ENCODE results near the gene C20orf96.
"Not testable (repeated sequence)": the region's sequence is repeated elsewhere in the genome, so short reads cannot be mapped to it uniquely, and the experiment has no call there.

C20orf96 gene

GRCh38 chr20:290084-290831 is at the start of gene C20orf96:
Gene C20orf96 (minus strand): TSS chr20:290750. CDS start chr20:290610, 140 bp downstream.
- peak; percentile 83 for DNase-seq (ENCODE audit: low read depth)

- DNase-seq (ENCODE audit: low read depth), result not testable (repeated sequence)
Measured at GRCh38 chr20:336040-336439, 45.5 kb upstream of the C20orf96 start.

GRCh38 chr20:334578-334977 is 44.0 kb upstream of the C20orf96 start:
- DNase-seq (ENCODE audit: low read depth), result no peak

- DNase-seq (ENCODE audit: low read depth), result no peak
Measured at GRCh38 chr20:330233-331149, 39.9 kb upstream of the C20orf96 start.

- DNase-seq (ENCODE audit: low read depth), result no peak
Measured at GRCh38 chr20:329851-330232, 39.3 kb upstream of the C20orf96 start.

- no peak for DNase-seq (ENCODE audit: low read depth)
Measured at GRCh38 chr20:328975-329695, 38.6 kb upstream of the C20orf96 start.

GRCh38 chr20:328027-328974 is 37.8 kb upstream of the C20orf96 start:
- no peak for DNase-seq (ENCODE audit: low read depth)

- peak; percentile 86 for DNase-seq (ENCODE audit: low read depth)
Measured at GRCh38 chr20:327186-328026, 36.9 kb upstream of the C20orf96 start.

- DNase-seq (ENCODE audit: low read depth), result no peak
Measured at GRCh38 chr20:326645-327185, 36.2 kb upstream of the C20orf96 start.

- no peak for DNase-seq (ENCODE audit: low read depth)
Measured at GRCh38 chr20:325889-326644, 35.5 kb upstream of the C20orf96 start.

GRCh38 chr20:325045-325888 is 34.7 kb upstream of the C20orf96 start, which contains the start of gene SOX12:
Gene SOX12 (plus strand): TSS chr20:325552. CDS start chr20:325925, 373 bp downstream.
- DNase-seq (ENCODE audit: low read depth), result peak; percentile 80

GRCh38 chr20:324177-325044 is 33.9 kb upstream of the C20orf96 start:
- DNase-seq (ENCODE audit: low read depth), result peak; percentile 65

- DNase-seq (ENCODE audit: low read depth), result peak; percentile 62
Measured at GRCh38 chr20:316316-317068, 25.9 kb upstream of the C20orf96 start.

- peak; percentile 45 for DNase-seq (ENCODE audit: low read depth)
Measured at GRCh38 chr20:313948-314347, 23.4 kb upstream of the C20orf96 start.

- DNase-seq (ENCODE audit: low read depth), result no peak
Measured at GRCh38 chr20:313402-313801, 22.9 kb upstream of the C20orf96 start.

- no peak for DNase-seq (ENCODE audit: low read depth)
Measured at GRCh38 chr20:312866-313265, 22.3 kb upstream of the C20orf96 start.

Measured in GM04504 (cell line).